HCT116 (cell line): ENCODE results near the gene FIBP. TPM values are rescaled to one million over a fixed set of nuclear protein-coding genes. Genes with fewer than 3 reads are reported as not detected.

Source experiments
- ATAC-seq: fragments of 200-7000 bp; cut with Tn5 transposase; 2 replicates; pipeline ENCODE4 v1.9.1; 2020; ENCODE audit warnings: mild to moderate bottlenecking, moderate library complexity
- BruUV-seq: library from RNA; stranded (reverse); fragments of 400-500 nt; replicated peaks from 2 replicates; lab custom pipeline; 2021; lab: Mats Ljungman, UMichigan
- CTCF ChIA-PET: fragments of 300-600 bp; sonication (Branson Sonifier 250); formaldehyde crosslinking; loops from one replicate; lab custom pipeline; 2021; ENCODE audit warnings: antibody characterized with exemption; lab: Charles Lee
- POLR2A ChIA-PET: fragments of 300-600, 350-600 bp; sonication (Branson Sonifier 250); formaldehyde crosslinking; loops from one replicate; lab custom pipeline; 2021; ENCODE audit warnings: antibody characterized with exemption; lab: Charles Lee
- RAD21 ChIA-PET, 2 experiments: fragments of 300-600 bp; sonication (Branson Sonifier 250); formaldehyde crosslinking; loops; one replicate each; lab custom pipeline; 2023; ENCODE audit warnings: low total read pairs in 2 of 2; ENCODE audit not compliant: uncharacterized antibody in 2 of 2, unreplicated experiment in 2 of 2, low non-redundant PET in 1 of 2; lab: Charles Lee
- DNase-seq: peaks from one replicate; pipeline ENCODE4 v3.0.0-alpha.2; 2010; ENCODE audit warnings: low read depth, low spot score
- H2AFZ ChIP-seq: fragments of 200-600 bp; shearing (Covaris generic), sonication (generic); 2 replicates; pipeline ENCODE4 v1.6.1; 2017; ENCODE audit warnings: low read depth, mixed run types, mixed read lengths, antibody characterized with exemption, low read length; ENCODE audit not compliant: poor library complexity, severe bottlenecking
- H3K27ac ChIP-seq: 2 replicates; pipeline ENCODE4 v1.5.1; 2012; ENCODE audit warnings: low read depth, low read length
- H3K27me3 ChIP-seq: fragments of 200-600 bp; sonication (generic); 2 replicates; pipeline ENCODE4 v1.6.1; 2016; ENCODE audit warnings: mixed run types, low read length, mixed read lengths; ENCODE audit not compliant: insufficient read depth
- H3K36me3 ChIP-seq, 2 experiments: fragments of 200-500 bp in 1 of 2; fragments of 200-600 bp in 1 of 2; sonication (Bioruptor generic) in 1 of 2; sonication (generic) in 1 of 2; 2 replicates each; pipeline versions ENCODE4 v1.5.1 to v1.6.1; 2014 to 2016; ENCODE audit warnings: low read length in 2 of 2, inconsistent platforms in 1 of 2, mixed read lengths in 1 of 2, mixed run types in 1 of 2; ENCODE audit not compliant: insufficient read depth in 2 of 2, control insufficient read depth in 1 of 2
- H3K4me1 ChIP-seq, 2 experiments: fragments of 200-600 bp in 1 of 2; sonication (generic) in 1 of 2; 2 replicates each; pipeline versions ENCODE4 v1.5.1 to v1.6.1; 2012 to 2017; ENCODE audit warnings: low read length in 2 of 2, inconsistent platforms in 1 of 2, mild to moderate bottlenecking in 1 of 2, mixed read lengths in 1 of 2, mixed run types in 1 of 2, moderate library complexity in 1 of 2; ENCODE audit not compliant: insufficient read depth in 2 of 2, control insufficient read depth in 1 of 2
- H3K4me2 ChIP-seq: fragments of 200-600 bp; sonication (generic); 2 replicates; pipeline ENCODE4 v1.6.1; 2017; ENCODE audit warnings: mixed run types, low read length, mixed read lengths
- H3K4me3 ChIP-seq, 2 experiments: fragments of 200-600 bp in 1 of 2; sonication (generic) in 1 of 2; replicated peaks in 1 of 2; 2 replicates each; pipeline ENCODE4 v1.5.1; 2011 to 2016; ENCODE audit warnings: low read length in 2 of 2, control low read depth in 1 of 2, low read depth in 1 of 2, mild to moderate bottlenecking in 1 of 2, mixed read lengths in 1 of 2, mixed run types in 1 of 2
- H3K79me2 ChIP-seq: fragments of 200-600 bp; sonication (generic); 2 replicates; pipeline ENCODE4 v1.6.1; 2017; ENCODE audit warnings: mild to moderate bottlenecking, mixed run types, low read length, moderate library complexity, mixed read lengths; ENCODE audit not compliant: insufficient read depth
- H3K9ac ChIP-seq: fragments of 200-600 bp; sonication (generic); 2 replicates; pipeline ENCODE4 v1.6.1; 2016; ENCODE audit warnings: low read length, mixed read lengths
- H3K9me2 ChIP-seq: fragments of 200-600 bp; sonication (generic), shearing (Covaris generic); 2 replicates; pipeline ENCODE4 v1.6.1; 2017; ENCODE audit warnings: mixed run types, mild to moderate bottlenecking, moderate library complexity; ENCODE audit not compliant: insufficient read depth
- H3K9me3 ChIP-seq, 2 experiments: fragments of 200-500 bp in 1 of 2; fragments of 200-600 bp in 1 of 2; sonication (Bioruptor generic) in 1 of 2; sonication (generic) in 1 of 2; 2 replicates each; pipeline ENCODE4 v1.6.1; 2014 to 2017; ENCODE audit warnings: low read length in 2 of 2, mixed read lengths in 2 of 2, inconsistent platforms in 1 of 2, low read depth in 1 of 2, mild to moderate bottlenecking in 1 of 2, mixed run types in 1 of 2, moderate library complexity in 1 of 2; ENCODE audit not compliant: control insufficient read depth in 1 of 2, insufficient read depth in 1 of 2
- H4K20me1 ChIP-seq: fragments of 200-600 bp; sonication (generic), shearing (Covaris generic); 2 replicates; pipeline ENCODE4 v1.6.1; 2017; ENCODE audit warnings: mixed run types, mild to moderate bottlenecking, moderate library complexity; ENCODE audit not compliant: insufficient read depth
- JUND ChIP-seq: IDR thresholded peaks from 2 replicates; pipeline ENCODE4 v1.6.1; 2012
- SRF ChIP-seq: IDR thresholded peaks from 2 replicates; pipeline ENCODE4 v1.6.1; 2012; ENCODE audit warnings: low read depth
- intact Hi-C: fragments of 100-400 bp; cut with micrococcal nuclease; formaldehyde crosslinking; loops from 2 replicates; pipeline ENCODE4 v1.10.0; 2022
- total RNA-seq: library from RNA; stranded (reverse); gene quantifications from one replicate; pipeline ENCODE4 v1.2.1, GENCODE V29; 2021; ENCODE audit not compliant: unreplicated experiment
- TF ChIP-seq, protein P1 (sequence below): IDR thresholded peaks from 2 replicates; pipeline ENCODE4 v1.6.1; 2012
- TF ChIP-seq, protein P2 (sequence below): IDR thresholded peaks from 2 replicates; pipeline ENCODE4 v1.6.1; 2011; ENCODE audit warnings: mild to moderate bottlenecking, low read length, moderate library complexity; ENCODE audit not compliant: insufficient replicate concordance; ENCODE audit errors: extremely low read depth
- TF ChIP-seq, protein P3 (sequence below): IDR thresholded peaks from 2 replicates; pipeline ENCODE4 v1.6.1; 2012

FIBP gene
- total RNA-seq, 1 experiment from 2014 or later = 96.0 TPM

DNA sequence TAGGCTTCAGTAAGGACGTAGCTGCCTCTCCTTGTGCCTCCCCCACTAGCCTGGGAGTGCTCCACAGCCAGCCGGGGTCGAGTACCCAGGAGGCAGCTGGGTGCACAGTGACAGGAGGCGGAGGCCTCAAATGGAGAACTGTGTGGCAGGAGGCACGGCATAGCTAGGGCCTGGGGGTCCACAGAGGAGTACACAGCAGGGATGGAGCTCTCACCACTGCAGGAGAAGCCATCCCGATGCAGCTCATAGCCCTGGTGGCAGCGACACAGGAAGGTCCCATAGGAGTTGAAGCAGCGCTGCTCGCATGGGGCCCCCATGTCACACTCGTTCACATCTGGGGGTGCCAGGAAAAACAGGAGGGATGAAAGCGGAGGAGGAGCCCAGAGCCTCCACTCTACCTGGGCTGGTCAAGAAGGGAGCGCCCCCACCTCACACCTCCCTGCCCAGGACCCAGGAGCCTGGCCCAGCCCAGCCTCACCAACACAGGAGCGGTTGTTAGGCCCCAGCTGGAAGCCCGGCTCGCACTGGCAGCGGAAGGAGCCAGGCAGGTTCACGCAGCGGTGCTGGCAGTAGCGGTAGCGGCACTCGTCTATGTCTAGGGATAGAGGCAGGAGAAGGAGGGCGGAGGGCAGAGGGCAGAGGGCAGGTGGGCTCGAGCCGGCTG lies 18.5 kb downstream of the FIBP start:
- ATAC-seq = no peak

More for the DNA sequence above, 18.5 kb downstream of the FIBP start:
- Histone ChIP-seq H3K9ac (no peak overlapping the region), H3K27me3 (no peaks in the 10 kb centered on the region), H3K9me3 (no peaks in the 10 kb centered on the region), H3K9me2 (no peaks in the 10 kb centered on the region), H2AFZ (no peak overlapping the region), H3K4me2 (no peak overlapping the region), H4K20me1 (no peaks in the 10 kb centered on the region), H3K4me1 (peaks cover 10 to 13% of the 10 kb centered on the region in 2 experiments; a peak in 3 of 4 replicates), H3K27ac (no peak overlapping the region), H3K79me2 (no peaks in the 10 kb centered on the region), H3K36me3 (peaks cover 2 to 3% of the 10 kb centered on the region in 2 experiments; a peak in 3 of 4 replicates), H3K4me3 (no peak overlapping the region)
- POLR2A ChIA-PET = interaction anchor here (1.5 to 4.8 kb wide), 3 partner anchors 10 to 20 kb away, joined by 4 to 36 read pairs (median 5); partner anchors contain the start of genes CCDC85B, CFL1 and MUS81
- no TSS peak for BruUV-seq
- DNase-seq = no peak
- RAD21 ChIA-PET = no interaction called here
- intact Hi-C loops = loop anchor here (5.0 kb wide), 1 partner anchor 157 kb away; the partner anchor contains the start of gene KAT5
- CTCF ChIA-PET = interaction anchor here (2.1 kb wide), 1 partner anchor 10 kb away, joined by 12 read pairs; the partner anchor contains the start of gene MUS81
- TF ChIP-seq, protein P1, sequence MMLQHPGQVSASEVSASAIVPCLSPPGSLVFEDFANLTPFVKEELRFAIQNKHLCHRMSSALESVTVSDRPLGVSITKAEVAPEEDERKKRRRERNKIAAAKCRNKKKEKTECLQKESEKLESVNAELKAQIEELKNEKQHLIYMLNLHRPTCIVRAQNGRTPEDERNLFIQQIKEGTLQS = no peak
- TF ChIP-seq, protein P2, sequence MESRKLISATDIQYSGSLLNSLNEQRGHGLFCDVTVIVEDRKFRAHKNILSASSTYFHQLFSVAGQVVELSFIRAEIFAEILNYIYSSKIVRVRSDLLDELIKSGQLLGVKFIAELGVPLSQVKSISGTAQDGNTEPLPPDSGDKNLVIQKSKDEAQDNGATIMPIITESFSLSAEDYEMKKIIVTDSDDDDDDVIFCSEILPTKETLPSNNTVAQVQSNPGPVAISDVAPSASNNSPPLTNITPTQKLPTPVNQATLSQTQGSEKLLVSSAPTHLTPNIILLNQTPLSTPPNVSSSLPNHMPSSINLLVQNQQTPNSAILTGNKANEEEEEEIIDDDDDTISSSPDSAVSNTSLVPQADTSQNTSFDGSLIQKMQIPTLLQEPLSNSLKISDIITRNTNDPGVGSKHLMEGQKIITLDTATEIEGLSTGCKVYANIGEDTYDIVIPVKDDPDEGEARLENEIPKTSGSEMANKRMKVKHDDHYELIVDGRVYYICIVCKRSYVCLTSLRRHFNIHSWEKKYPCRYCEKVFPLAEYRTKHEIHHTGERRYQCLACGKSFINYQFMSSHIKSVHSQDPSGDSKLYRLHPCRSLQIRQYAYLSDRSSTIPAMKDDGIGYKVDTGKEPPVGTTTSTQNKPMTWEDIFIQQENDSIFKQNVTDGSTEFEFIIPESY = no peak
- TF ChIP-seq SRF (no peak), JUND (no peak)
- TF ChIP-seq, protein P3, sequence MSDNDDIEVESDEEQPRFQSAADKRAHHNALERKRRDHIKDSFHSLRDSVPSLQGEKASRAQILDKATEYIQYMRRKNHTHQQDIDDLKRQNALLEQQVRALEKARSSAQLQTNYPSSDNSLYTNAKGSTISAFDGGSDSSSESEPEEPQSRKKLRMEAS = no peak
